Occipital lobe (tissue), 2 donors: ENCODE results near the gene HSPA2. TPM values are rescaled to one million over a fixed set of nuclear protein-coding genes. Genes with fewer than 3 reads are reported as not detected.
"Not testable (repeated sequence)": the region's sequence is repeated elsewhere in the genome, so short reads cannot be mapped to it uniquely, and the experiment has no call there.

Experiments used
- DNase-seq: peaks from one replicate; lab custom pipeline; 2025; lab: John Stamatoyannopoulos, UW
- total RNA-seq: library from RNA; depleted of rRNA; stranded (reverse); fragments of >200 nt; gene quantifications from one replicate; pipeline ENCODE4 v1.2.3, GENCODE V29; 2014

The HSPA2 gene
- total RNA-seq, 1 donor from 2014 or later, result 7.6 TPM

GRCh38 chr14:64513271-64513670 lies 27.3 kb upstream of the HSPA2 start:
- no peak for DNase-seq

DNA sequence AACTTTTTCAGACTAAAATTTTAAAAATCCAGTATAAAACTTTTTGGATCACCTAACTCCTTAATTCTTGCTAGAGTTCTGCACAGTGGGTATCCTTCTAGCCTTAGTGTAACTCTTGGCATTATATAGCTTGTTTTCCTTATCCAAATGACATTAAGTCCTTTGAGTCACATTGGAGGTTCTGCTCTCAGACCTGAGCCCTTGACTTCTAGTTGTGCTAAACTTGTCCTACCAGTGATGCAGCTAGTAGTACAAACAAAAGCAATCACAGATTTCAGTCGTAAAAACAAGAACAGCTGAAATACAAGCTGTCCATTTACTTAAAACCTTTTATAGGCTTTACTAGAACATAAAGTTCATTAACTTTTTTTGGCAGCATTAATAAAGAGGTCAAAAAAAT lies 25.5 kb upstream of the HSPA2 start:
- DNase-seq, result no peak

DNA sequence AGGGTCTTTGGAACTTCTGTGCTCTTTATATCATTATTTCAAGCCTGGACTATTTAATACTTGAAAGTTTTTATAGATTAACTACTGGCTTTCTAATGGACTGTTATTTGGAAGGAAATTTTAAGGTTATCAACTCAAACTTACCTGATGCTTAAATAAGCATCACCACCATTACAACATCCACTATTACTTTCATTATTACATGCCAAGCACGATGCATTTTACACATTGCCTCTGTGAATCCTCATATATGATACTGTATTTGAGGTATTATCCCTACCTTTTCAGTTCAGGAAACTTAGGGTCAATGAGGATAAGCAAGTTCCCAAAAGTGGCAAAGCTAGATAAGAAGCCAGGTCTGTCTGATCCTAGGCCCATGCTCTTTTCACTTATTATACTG lies 23.6 kb upstream of the HSPA2 start:
- DNase-seq, result no peak

GRCh38 chr14:64517667-64518066 lies 22.9 kb upstream of the HSPA2 start:
- not testable (repeated sequence) for DNase-seq

GRCh38 chr14:64518229-64518628 lies 22.3 kb upstream of the HSPA2 start:
- DNase-seq, result no peak

DNA sequence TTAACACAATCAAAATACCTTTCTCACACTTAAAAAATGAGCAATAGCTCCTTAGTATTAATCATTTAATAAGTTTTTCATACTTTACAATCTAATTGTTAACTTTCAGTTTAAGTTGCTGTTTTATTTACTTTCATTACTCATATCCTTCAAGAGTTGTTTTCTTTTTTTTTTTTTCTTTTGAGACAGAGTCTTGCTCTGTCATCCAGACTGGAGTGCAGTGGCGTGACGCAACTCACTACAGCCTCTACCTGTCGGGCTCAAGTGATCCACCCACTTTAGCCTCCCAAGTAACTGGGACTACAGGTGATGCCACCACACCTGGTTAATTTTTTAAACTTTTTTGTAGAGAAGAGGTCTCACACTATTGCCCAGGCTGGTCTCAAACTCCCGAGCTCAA lies 19.8 kb upstream of the HSPA2 start:
- no peak for DNase-seq

- DNase-seq, result no peak
Measured at GRCh38 chr14:64522591-64523355, 17.8 kb upstream of the HSPA2 start.

GRCh38 chr14:64525354-64525753 lies 15.2 kb upstream of the HSPA2 start:
- DNase-seq, result no peak

DNA sequence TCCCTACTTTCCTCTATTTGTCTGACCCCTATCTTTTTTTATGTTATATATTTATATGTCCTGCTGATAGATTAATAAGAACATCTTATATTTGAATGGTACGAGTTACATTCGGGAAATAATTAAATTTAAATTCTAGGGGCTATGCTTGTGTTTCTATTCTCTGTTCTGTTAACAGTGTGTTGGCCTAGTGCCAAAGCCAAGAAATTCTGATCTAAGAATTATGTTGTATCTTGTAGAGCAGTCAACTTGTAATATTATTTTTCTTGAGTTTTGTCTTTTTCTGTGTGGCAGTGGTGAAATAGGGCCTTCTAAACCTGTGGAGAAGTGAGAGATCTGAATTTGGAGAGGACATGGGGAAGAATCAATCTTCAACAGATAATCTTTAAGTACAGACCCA lies 9.0 kb upstream of the HSPA2 start:
- no peak for DNase-seq

GRCh38 chr14:64536488-64537245 lies 3.9 kb upstream of the HSPA2 start:
- DNase-seq, result no peak

- DNase-seq, result no peak
Measured at GRCh38 chr14:64541261-64541971, 875 bp downstream of the HSPA2 start.

GRCh38 chr14:64541972-64542835 lies 1.7 kb downstream of the HSPA2 start:
- DNase-seq, result no peak

DNA sequence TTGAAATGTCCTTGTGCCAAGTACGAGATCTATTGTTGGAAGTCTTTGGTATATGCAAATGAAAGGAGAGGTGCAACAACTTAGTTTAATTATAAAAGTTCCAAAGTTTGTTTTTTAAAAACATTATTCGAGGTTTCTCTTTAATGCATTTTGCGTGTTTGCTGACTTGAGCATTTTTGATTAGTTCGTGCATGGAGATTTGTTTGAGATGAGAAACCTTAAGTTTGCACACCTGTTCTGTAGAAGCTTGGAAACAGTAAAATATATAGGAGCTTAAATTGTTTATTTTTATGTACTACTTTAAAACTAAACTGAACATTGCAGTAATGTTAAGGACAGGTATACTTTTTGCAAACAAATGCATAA lies 2.3 kb downstream of the HSPA2 start:
- DNase-seq, result no peak

- DNase-seq, result no peak
Measured at GRCh38 chr14:64544607-64545312, 4.2 kb downstream of the HSPA2 start.

DNA sequence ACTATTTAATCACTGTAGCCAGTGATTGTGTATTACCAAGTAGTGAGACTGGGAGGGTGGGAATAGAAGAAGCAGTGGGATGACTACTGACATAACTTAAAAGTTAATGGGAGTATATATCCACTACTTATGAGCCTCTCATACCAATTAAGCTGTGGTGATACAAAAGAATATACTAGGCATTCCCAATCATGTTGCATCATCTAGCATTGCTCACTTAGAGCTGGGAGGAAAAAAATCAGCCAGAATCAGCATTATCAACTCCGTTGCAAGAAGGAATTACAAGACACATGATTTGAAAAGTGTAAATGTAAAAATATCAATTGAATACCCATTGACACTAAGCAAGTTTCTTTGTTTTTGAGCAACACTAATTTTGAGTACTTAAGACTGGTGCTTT lies 8.5 kb downstream of the HSPA2 start:
- DNase-seq, result no peak

GRCh38 chr14:64549791-64550620 lies 9.5 kb downstream of the HSPA2 start, which contains the start of gene PPP1R36:
Gene PPP1R36 (plus strand): TSS chr14:64549961. CDS start chr14:64549998, 37 bp downstream.
- no peak for DNase-seq

GRCh38 chr14:64550621-64551333 lies 10.2 kb downstream of the HSPA2 start:
- no peak for DNase-seq

GRCh38 chr14:64554556-64554955 lies 14.0 kb downstream of the HSPA2 start:
- DNase-seq, result no peak

GRCh38 chr14:64556526-64556925 lies 16.0 kb downstream of the HSPA2 start:
- no peak for DNase-seq
